Superior temporal gyrus (tissue), 1 donor: ENCODE results near the gene LRRK1.

Experiments
- DNase-seq: peaks from one replicate; pipeline ENCODE4 v3.0.0-alpha.2; 2016; ENCODE audit errors: extremely low spot score

Gene LRRK1

GRCh38 chr15:101113114-101114005, 194.2 kb downstream of the LRRK1 start:
- no peak for DNase-seq

GRCh38 chr15:101114166-101114565, 195.0 kb downstream of the LRRK1 start:
- DNase-seq, result no peak

GRCh38 chr15:101114610-101115009, 195.5 kb downstream of the LRRK1 start:
- DNase-seq, result no peak

GRCh38 chr15:101115393-101115785, 196.2 kb downstream of the LRRK1 start:
- no peak for DNase-seq

- no peak for DNase-seq
These were observed 196.9 kb downstream of the LRRK1 start for GRCh38 chr15:101115786-101116680.

GRCh38 chr15:101116681-101116976, 197.5 kb downstream of the LRRK1 start:
- no peak for DNase-seq

- DNase-seq, result no peak
These were observed 199.0 kb downstream of the LRRK1 start for GRCh38 chr15:101118116-101118515.

GRCh38 chr15:101118615-101119014, 199.5 kb downstream of the LRRK1 start:
- DNase-seq, result no peak

GRCh38 chr15:101119181-101119580, 200.0 kb downstream of the LRRK1 start:
- DNase-seq, result no peak
